RCC 7860 (cell line): ENCODE results near the gene KLHL2.
"Not testable (repeated sequence)": the region's sequence is repeated elsewhere in the genome, so short reads cannot be mapped to it uniquely, and the experiment has no call there.

ENCODE experiments used
- DNase-seq: peaks from one replicate; pipeline ENCODE4 v3.0.0-alpha.2; 2015; ENCODE audit warnings: low spot score
- FAIRE-seq: peaks from 2 replicates; lab custom pipeline; 2012; peaks lifted over from hg19 to GRCh38; lab: Jason Lieb, UNC

KLHL2 gene

GRCh38 chr4:165229490-165230200 is 22.3 kb downstream of the KLHL2 start:
- DNase-seq, FAIRE-seq: not testable (repeated sequence)

DNA sequence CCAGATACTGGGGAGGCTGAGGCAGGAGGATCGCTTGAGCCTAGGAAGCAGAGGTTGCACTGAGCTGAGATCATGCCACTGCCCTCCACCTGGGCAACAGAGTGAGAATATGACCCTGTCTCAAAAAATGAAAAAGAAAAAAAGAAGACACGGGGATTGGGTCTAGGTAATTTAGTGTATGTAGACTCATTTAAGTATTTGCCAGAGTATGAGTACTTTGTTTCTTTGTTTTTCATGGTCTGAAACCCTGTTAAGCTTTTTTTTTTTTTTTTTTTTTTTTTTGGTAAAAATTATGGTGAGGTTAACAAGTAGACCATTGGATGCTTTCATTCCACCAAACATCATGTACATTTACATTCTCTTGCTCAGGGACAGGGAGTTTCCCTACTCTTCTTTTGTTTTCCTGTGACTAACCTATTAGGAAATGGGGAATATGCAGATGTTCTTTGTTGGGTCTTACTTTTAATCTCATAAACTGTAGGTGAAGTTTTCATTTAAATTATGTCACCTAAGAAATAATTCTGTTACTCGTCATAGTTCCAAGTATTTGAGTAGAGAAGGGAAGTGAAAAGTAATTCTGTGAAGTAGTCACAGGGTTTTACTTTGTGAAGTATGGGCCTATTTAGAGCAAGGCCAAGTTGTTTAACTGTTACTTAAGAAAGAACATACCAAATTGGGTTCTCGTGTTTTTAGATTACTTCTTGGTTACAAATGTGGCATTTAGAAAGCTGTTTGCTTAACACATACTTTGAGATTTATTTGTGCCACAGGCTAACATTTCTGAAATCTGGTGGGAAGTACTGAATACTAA is 25.5 kb downstream of the KLHL2 start:
- not testable (repeated sequence) for DNase-seq, FAIRE-seq

DNA sequence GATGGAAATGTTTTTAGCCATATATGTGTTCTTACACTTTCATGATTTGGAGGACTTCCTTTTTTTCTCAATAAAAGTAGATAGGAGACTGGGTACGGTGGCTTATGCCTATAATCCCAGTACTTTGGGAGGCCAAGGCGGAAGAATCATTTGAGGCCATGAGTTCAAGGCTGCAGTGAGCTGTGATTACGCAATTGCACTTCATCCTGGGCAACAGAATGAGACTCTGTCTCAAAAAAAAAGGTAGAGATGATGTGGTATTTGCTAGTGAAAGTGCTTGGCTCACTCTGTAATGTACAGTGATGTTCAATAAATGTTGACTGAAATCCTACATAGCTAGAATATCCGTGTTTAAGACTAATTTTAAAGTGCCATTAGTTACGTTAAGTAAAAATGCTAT is 27.4 kb downstream of the KLHL2 start:
- DNase-seq (no peak), FAIRE-seq (no peak)

GRCh38 chr4:165236852-165237251 is 29.5 kb downstream of the KLHL2 start:
- DNase-seq, FAIRE-seq: not testable (repeated sequence)

DNA sequence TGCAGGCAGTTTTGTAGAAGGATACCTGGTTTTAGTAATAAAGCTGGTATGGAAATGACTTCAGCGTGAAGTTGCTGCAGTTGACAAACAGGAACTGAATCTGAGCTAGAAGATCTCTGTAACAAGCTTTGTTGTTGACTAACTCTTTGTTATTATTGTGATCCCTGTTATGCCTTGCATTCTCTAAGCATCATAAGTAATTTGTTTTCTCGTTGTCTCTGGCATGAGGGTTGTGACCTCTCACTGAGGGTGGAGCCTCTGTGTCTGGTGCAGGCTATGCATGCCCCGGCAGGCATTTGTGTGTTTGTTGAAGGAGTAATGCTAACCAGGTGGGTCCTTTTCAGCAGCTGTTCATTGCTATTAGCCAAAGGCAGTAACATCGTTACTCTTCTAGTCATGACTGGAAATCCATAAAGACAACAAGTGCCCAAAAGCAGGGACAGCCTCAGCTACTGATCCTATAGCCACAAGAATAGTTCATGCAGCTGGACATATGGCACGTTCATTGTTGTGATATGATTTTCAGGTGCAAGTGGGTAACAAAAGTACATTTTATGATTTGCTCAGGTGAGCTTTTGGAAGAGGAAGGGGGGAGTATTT is 30.8 kb downstream of the KLHL2 start:
- DNase-seq, FAIRE-seq: not testable (repeated sequence)

DNA sequence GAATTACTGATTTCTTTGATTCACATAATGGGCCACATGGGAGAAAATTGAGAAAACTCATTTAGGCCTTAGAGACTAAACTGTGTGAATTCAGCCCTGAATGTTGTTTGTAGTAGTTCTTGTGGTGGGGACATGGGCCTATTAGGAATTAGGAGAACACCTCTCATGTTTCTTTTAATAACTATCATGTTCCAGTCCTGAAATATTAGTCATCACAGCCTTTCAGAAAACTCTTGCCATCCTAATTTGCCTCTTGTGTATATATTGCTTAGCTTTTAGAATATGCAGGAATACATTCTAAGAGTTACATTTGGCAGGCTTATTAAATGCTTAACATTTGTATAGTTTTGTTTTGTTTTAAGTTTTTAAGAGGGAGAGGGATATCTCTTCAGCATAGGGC is 33.4 kb downstream of the KLHL2 start:
- DNase-seq, FAIRE-seq: not testable (repeated sequence)

GRCh38 chr4:165244148-165244547 is 36.8 kb downstream of the KLHL2 start:
- not testable (repeated sequence) for FAIRE-seq, DNase-seq

GRCh38 chr4:165244587-165245186 is 37.3 kb downstream of the KLHL2 start:
- not testable (repeated sequence) for FAIRE-seq, DNase-seq

DNA sequence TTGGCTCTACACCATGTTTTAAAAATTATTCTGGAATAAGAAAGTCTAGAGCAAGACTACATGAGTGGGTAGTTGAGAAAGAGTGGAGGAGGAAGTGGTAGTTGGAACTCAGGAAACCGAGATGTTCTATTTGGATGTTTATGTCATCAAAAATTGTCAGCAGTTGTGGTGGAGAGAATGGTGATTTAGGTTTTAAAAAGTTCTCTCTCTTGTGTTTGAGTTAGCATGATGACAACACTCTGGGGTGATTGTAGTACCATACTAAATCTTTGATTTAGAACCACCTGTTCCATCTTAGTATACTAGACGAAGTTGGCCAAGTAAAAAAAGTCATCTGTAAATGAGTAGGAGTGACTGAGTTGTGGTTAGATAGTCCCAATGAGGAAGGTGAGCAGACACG is 40.7 kb downstream of the KLHL2 start:
- FAIRE-seq (no peak), DNase-seq (no peak)

DNA sequence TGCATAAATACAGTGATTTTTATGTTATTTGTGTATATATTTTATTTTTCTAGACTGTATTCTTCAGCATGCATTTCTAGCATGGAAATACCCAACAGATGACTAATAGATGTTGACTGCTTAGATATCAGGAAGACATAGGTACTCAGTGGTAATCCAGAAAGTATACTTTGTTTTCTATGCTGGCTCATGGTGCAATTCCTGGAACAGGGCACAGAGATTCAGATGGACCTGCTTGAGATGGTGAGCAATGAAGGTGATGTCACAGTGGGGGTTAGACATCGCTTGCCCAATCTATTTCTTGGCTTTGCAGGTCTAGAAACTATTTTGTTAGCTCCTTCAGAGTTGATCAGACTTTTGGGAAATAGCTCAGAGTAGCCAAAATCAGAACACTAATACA is 41.5 kb downstream of the KLHL2 start:
- FAIRE-seq, DNase-seq: not testable (repeated sequence)

DNA sequence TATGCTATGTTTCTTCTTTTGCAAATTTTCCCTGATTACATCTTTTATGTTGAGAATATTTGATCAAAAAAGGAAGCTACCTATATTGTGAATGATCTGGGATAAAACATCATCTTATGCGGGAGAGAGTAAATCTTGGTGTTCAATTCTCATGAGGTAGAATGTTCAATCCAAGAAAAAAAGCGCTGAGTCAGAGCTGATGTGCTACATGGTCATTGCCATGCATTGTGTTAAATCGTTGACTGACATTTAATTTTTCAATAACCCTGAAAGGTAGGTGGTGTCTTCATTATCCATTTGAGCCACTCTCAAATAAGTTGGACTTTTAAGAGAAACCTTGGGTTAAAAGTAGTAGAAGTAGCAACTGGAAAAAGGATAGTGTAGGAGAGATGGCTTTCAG is 47.4 kb downstream of the KLHL2 start:
- not testable (repeated sequence) for FAIRE-seq, DNase-seq

GRCh38 chr4:165255439-165255838 is 48.1 kb downstream of the KLHL2 start:
- peak; percentile 81 for FAIRE-seq
- peak; percentile 71 for DNase-seq

- FAIRE-seq = not testable (repeated sequence)
These were observed 48.8 kb downstream of the KLHL2 start for GRCh38 chr4:165256074-165256659.

GRCh38 chr4:165259776-165260175 is 52.4 kb downstream of the KLHL2 start:
- DNase-seq, FAIRE-seq: not testable (repeated sequence)

More at GRCh38 chr4:165256074-165256659, 48.8 kb downstream of the KLHL2 start:
- DNase-seq = not testable (repeated sequence)

- not testable (repeated sequence) for FAIRE-seq, DNase-seq
These were observed 54.9 kb downstream of the KLHL2 start for GRCh38 chr4:165262306-165262705.

GRCh38 chr4:165263466-165263865 is 56.1 kb downstream of the KLHL2 start:
- not testable (repeated sequence) for FAIRE-seq, DNase-seq

DNA sequence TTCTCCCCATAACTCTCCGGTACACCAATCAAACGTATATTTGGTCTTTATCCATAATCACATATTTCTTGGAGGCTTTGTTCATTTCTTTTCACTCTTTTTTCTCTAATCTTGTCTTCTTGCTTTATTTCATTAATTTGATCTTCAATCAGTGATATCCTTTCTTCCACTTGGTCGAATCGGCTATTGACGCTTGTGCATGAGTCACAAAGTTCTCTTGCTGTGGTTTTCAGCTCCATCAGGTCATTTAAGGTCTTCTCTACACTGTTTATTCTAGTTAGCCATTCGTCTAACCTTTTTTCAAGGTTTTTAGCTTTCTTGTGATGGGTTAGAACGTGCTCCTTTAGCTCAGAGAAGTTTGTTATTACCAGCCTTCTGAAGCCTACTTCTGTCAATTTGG is 62.6 kb downstream of the KLHL2 start:
- FAIRE-seq = peak; percentile 52

DNA sequence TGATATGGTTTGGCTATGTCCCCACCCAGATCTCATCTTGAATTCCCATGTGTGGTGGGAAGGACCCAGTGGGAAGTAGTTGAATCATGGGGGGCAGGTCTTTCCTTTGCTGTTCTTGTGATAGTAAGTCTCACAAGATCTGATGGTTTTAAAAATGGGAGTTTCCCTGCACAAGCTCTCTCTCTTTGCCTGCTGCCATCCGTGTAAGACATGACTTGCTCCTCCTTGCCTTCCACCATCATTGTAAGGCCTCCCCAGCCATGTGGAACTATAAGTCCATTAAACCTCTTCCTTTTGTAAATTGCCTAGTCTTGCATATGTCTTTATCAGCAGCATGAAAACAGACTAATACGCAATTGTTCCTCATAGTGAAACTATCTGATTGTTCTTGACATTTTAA is 66.1 kb downstream of the KLHL2 start:
- not testable (repeated sequence) for FAIRE-seq, DNase-seq

More for the DNA sequence above, 62.6 kb downstream of the KLHL2 start:
- not testable (repeated sequence) for DNase-seq

DNA sequence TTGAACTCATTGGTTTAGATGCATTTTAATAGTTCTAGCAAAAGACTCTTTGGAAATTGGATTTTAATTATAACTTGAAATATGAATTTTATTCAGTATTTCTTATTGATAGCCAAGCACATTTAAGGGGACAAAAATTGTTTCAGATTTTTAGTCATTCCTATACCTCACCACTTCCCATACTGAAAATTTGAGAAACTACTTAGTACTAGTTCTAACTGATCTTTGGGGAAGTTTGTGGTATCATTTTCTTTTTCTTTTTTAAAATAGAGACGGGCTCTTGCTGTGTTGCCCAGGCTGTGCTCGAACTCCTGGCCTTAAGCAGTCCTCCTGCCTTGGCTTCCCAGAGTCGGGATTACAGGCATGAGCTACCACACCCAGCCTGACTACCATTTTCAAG is 68.0 kb downstream of the KLHL2 start:
- not testable (repeated sequence) for DNase-seq, FAIRE-seq

- not testable (repeated sequence) for DNase-seq, FAIRE-seq
These were observed 72.2 kb downstream of the KLHL2 start for GRCh38 chr4:165279531-165279930.
